Liver (tissue), 9 donors: ENCODE results near the gene C14orf119. TPM values are rescaled to one million over a fixed set of nuclear protein-coding genes. Genes with fewer than 3 reads are reported as not detected.

ENCODE experiments used
- DNase-seq: peaks from one replicate; pipeline ENCODE4 v3.0.0-alpha.2; 2017; ENCODE audit warnings: low spot score
- H3K27ac ChIP-seq, 2 donors: one replicate each; pipeline ENCODE4 v1.7.0; 2013; ENCODE audit warnings: inconsistent platforms in 2 of 2, low read length in 2 of 2, control low read depth in 1 of 2, low read depth in 1 of 2, mild to moderate bottlenecking in 1 of 2
- H3K27me3 ChIP-seq, 4 donors: one replicate each; pipeline versions ENCODE4 v1.6.1 to v1.7.0; 2013; ENCODE audit warnings: low read length in 3 of 4, inconsistent platforms in 1 of 4, mild to moderate bottlenecking in 1 of 4, moderate library complexity in 1 of 4; ENCODE audit not compliant: control insufficient read depth in 4 of 4, insufficient read depth in 4 of 4
- H3K36me3 ChIP-seq, 4 donors: one replicate each; pipeline versions ENCODE4 v1.6.1 to v1.7.0; 2013; ENCODE audit warnings: low read length in 3 of 4, mild to moderate bottlenecking in 3 of 4, low read depth in 1 of 4, moderate library complexity in 1 of 4; ENCODE audit not compliant: control insufficient read depth in 4 of 4, insufficient read depth in 3 of 4
- H3K4me1 ChIP-seq, 4 donors: one replicate each; pipeline versions ENCODE4 v1.6.1 to v1.7.0; 2013; ENCODE audit warnings: low read length in 3 of 4, mild to moderate bottlenecking in 3 of 4, moderate library complexity in 1 of 4; ENCODE audit not compliant: control insufficient read depth in 4 of 4, insufficient read depth in 4 of 4
- H3K4me3 ChIP-seq, 3 donors: one replicate each; pipeline versions ENCODE4 v1.6.1 to v1.7.0; 2013; ENCODE audit warnings: low read length in 3 of 3, control low read depth in 1 of 3, low read depth in 1 of 3, mild to moderate bottlenecking in 1 of 3
- H3K9ac ChIP-seq, 2 donors: one replicate each; pipeline ENCODE4 v1.7.0; 2013; ENCODE audit warnings: low read length in 2 of 2, mild to moderate bottlenecking in 2 of 2, moderate library complexity in 2 of 2, control low read depth in 1 of 2, low read depth in 1 of 2
- H3K9me3 ChIP-seq, 4 donors: one replicate each; pipeline versions ENCODE4 v1.6.1 to v1.7.0; 2013; ENCODE audit warnings: low read length in 3 of 4; ENCODE audit not compliant: control insufficient read depth in 4 of 4
- CTCF ChIP-seq: fragments of 150-350 bp; IDR thresholded peaks from 2 replicates; pipeline ENCODE4 v1.5.1; 2017; ENCODE audit warnings: improper control_type of control experiment, low read depth, low read length; ENCODE audit not compliant: missing input control
- FOXA2 ChIP-seq: IDR thresholded peaks from 2 replicates; pipeline ENCODE4 v1.6.1; 2016; ENCODE audit warnings: antibody characterized with exemption
- HNF4A ChIP-seq, 2 donors: conservative IDR thresholded peaks; 2 replicates each; pipeline ENCODE4 v1.6.1; 2016; ENCODE audit warnings: antibody characterized with exemption in 2 of 2, mild to moderate bottlenecking in 2 of 2
- HNF4G ChIP-seq: IDR thresholded peaks from 2 replicates; pipeline ENCODE4 v1.6.1; 2016; ENCODE audit warnings: antibody characterized with exemption
- JUND ChIP-seq, 2 donors: IDR thresholded peaks; 2 replicates each; pipeline ENCODE4 v1.6.1; 2016; ENCODE audit warnings: antibody characterized with exemption in 2 of 2
- NR2F2 ChIP-seq: IDR thresholded peaks from 2 replicates; pipeline ENCODE4 v1.6.1; 2016; ENCODE audit warnings: antibody characterized with exemption
- RAD21 ChIP-seq, 2 donors: IDR thresholded peaks; 2 replicates each; pipeline ENCODE4 v1.6.1; 2016; ENCODE audit warnings: antibody characterized with exemption in 2 of 2, mild to moderate bottlenecking in 2 of 2
- RXRA ChIP-seq, 2 donors: IDR thresholded peaks; 2 replicates each; pipeline ENCODE4 v1.6.1; 2017 to 2018; ENCODE audit warnings: antibody characterized with exemption in 2 of 2, mild to moderate bottlenecking in 1 of 2
- SP1 ChIP-seq: IDR thresholded peaks from 2 replicates; pipeline ENCODE4 v1.6.1; 2018; ENCODE audit warnings: antibody characterized with exemption, mild to moderate bottlenecking
- YY1 ChIP-seq: IDR thresholded peaks from 2 replicates; pipeline ENCODE4 v1.6.1; 2016; ENCODE audit warnings: antibody characterized with exemption, mild to moderate bottlenecking
- ZBTB33 ChIP-seq: IDR thresholded peaks from 2 replicates; pipeline ENCODE4 v1.6.1; 2016; ENCODE audit warnings: antibody characterized with exemption
- WGBS: extraction: QIAGEN DNeasy Blood & Tissue Kit; methylation state at CpG from one replicate; pipeline ENCODE4 v1.1.7; 2013; 5-methylcytosine and 5-hydroxymethylcytosine counted together
- polyA plus RNA-seq, 2 donors: library from polyadenylated mRNA; stranded (reverse) in 1 of 2; unstranded in 1 of 2; fragments of 200-250 nt in 1 of 2; fragments of >200 nt in 1 of 2; fragmentation: Nextera tagmentation in 1 of 2; extraction: Ambion mirVana in 1 of 2; gene quantifications; one replicate each; pipeline versions ENCODE4 v1.2.1 to v1.2.3, GENCODE V29; 2013 to 2015
- total RNA-seq, 2 donors: library from RNA; depleted of rRNA; stranded (reverse); fragments of >200 nt; gene quantifications; one replicate each; pipeline ENCODE4 v1.2.3, GENCODE V29; 2014
- TF ChIP-seq, protein P1 (sequence below): IDR thresholded peaks from 2 replicates; pipeline ENCODE4 v1.6.1; 2016; ENCODE audit warnings: antibody characterized with exemption
- TF ChIP-seq, protein P2 (sequence below): IDR thresholded peaks from 2 replicates; pipeline ENCODE4 v1.6.1; 2016; ENCODE audit warnings: antibody characterized with exemption
- TF ChIP-seq, protein P3 (sequence below): IDR thresholded peaks from 2 replicates; pipeline ENCODE4 v1.6.1; 2016; ENCODE audit warnings: antibody characterized with exemption, mild to moderate bottlenecking
- donor health status: healthy.
- donor health status: healthy.
- donor health status: healthy.
- donor health status: healthy.
- donor health status: healthy.

The C14orf119 gene
- total and polyA plus RNA-seq, 4 donors, result 9.0 to 27.1 (median 17.7) TPM

GRCh38 chr14:23140371-23140770 lies 45.1 kb downstream of the C14orf119 start (continued):
- TF ChIP-seq FOXA2, result no peak
- TF ChIP-seq, protein P1, sequence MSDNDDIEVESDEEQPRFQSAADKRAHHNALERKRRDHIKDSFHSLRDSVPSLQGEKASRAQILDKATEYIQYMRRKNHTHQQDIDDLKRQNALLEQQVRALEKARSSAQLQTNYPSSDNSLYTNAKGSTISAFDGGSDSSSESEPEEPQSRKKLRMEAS, result no peak
- no peak for TF ChIP-seq HNF4A (conservative IDR thresholded peaks at IDR 0.05)
- TF ChIP-seq, protein P2, sequence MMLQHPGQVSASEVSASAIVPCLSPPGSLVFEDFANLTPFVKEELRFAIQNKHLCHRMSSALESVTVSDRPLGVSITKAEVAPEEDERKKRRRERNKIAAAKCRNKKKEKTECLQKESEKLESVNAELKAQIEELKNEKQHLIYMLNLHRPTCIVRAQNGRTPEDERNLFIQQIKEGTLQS, result no peak
- TF ChIP-seq YY1, result no peak
- no peak for TF ChIP-seq JUND (IDR thresholded peaks at IDR 0.05)

DNA sequence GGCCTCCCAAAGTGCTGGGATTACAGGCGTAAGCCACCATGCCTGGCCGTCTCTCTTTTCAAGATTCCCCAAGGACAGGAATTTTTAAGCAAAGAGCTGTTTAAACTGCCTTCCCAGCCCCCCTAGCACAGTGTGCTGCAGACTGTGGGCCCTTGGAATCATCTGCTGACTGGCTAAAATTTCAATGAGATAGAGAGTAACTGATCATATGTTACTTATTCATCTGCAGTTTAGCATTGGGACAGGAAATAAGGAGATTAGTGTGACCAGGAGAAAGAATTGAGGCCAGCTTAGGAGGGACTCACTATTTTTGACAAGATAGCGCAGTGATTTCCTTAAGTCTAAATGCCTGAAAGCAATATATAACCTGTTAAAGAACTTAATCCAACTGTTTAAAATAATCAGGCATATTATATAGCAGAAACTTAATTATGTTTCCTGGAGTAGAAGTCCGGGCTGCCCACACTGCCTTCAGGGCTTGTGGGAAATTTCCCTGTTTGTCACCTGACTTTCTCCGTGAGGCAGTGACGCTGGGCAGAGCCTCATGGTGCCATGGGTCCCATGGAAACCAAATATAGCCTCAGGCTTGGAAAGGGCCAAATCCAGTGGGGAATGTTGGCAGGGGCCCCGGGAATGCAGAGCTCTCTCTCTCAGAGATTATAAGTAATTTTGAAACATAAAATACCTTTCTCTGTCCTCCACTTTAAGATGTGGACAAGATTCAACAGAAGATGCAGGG lies 46.6 kb downstream of the C14orf119 start:
- no peak overlapping the region for H3K4me3 ChIP-seq
- no peaks in the 10 kb centered on the region for H3K27me3 ChIP-seq
- no peaks in the 10 kb centered on the region for H3K9me3 ChIP-seq
- WGBS, result 77% methylated on average over 7 of the region's 7 CpGs
- no peaks in the 10 kb centered on the region for H3K4me1 ChIP-seq
- no peak for DNase-seq
- no peak overlapping the region for H3K9ac ChIP-seq
- no peak overlapping the region for H3K27ac ChIP-seq
- H3K36me3 ChIP-seq, result peaks cover 0 to 2% (median 1%) of the 10 kb centered on the region in 4 donors
- TF ChIP-seq, protein P3, sequence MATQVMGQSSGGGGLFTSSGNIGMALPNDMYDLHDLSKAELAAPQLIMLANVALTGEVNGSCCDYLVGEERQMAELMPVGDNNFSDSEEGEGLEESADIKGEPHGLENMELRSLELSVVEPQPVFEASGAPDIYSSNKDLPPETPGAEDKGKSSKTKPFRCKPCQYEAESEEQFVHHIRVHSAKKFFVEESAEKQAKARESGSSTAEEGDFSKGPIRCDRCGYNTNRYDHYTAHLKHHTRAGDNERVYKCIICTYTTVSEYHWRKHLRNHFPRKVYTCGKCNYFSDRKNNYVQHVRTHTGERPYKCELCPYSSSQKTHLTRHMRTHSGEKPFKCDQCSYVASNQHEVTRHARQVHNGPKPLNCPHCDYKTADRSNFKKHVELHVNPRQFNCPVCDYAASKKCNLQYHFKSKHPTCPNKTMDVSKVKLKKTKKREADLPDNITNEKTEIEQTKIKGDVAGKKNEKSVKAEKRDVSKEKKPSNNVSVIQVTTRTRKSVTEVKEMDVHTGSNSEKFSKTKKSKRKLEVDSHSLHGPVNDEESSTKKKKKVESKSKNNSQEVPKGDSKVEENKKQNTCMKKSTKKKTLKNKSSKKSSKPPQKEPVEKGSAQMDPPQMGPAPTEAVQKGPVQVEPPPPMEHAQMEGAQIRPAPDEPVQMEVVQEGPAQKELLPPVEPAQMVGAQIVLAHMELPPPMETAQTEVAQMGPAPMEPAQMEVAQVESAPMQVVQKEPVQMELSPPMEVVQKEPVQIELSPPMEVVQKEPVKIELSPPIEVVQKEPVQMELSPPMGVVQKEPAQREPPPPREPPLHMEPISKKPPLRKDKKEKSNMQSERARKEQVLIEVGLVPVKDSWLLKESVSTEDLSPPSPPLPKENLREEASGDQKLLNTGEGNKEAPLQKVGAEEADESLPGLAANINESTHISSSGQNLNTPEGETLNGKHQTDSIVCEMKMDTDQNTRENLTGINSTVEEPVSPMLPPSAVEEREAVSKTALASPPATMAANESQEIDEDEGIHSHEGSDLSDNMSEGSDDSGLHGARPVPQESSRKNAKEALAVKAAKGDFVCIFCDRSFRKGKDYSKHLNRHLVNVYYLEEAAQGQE, result no peak
- no peak for TF ChIP-seq RAD21 (IDR thresholded peaks at IDR 0.05)
- no peak for TF ChIP-seq CTCF
- TF ChIP-seq HNF4A (conservative IDR thresholded peaks at IDR 0.05), result no peak
- no peak for TF ChIP-seq ZBTB33
- TF ChIP-seq FOXA2, result no peak
- TF ChIP-seq RXRA (IDR thresholded peaks at IDR 0.05), result no peak
- TF ChIP-seq HNF4G, result no peak
- no peak for TF ChIP-seq SP1
- TF ChIP-seq NR2F2, result no peak
